Measurements from ENCODE around the gene STOML1.
"Not testable (repeated sequence)": the region's sequence is repeated elsewhere in the genome, so short reads cannot be mapped to it uniquely, and the experiment has no call there.

The STOML1 gene

GRCh38 chr15:73946046-73946721 lies 45.9 kb downstream of the STOML1 start:
- DNase-seq (ENCODE audit: low spot score) = no peak

GRCh38 chr15:73945130-73945508 lies 47.0 kb downstream of the STOML1 start:
- DNase-seq (ENCODE audit: low spot score) = no peak

GRCh38 chr15:73944161-73945129 lies 47.6 kb downstream of the STOML1 start:
- no peak for DNase-seq (ENCODE audit: low spot score)

DNA sequence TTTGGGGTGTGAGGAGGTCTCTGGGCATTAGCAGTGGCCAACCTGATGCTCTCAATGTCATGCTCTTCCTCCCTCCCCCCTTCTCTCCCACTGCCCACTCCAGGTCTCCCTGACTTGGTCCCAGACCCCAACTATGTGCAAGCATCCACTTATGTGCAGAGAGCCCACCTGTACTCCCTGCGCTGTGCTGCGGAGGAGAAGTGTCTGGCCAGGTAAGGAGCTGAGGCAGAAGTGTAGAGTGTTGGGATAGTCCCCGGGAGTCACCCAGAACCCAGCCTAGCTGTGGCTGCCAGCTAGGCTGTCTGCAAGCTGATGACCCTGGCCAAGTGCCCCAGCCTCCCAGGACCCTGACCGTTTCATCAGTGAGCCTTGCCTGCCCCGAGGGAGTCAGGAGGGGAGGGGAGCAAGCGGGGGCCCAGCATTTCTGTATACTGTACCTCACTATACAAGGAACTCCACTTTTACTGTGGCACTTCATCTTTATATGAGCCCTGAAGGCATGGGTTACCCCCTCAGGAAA lies 49.3 kb downstream of the STOML1 start:
- no peak for DNase-seq (ENCODE audit: low spot score)

- DNase-seq (ENCODE audit: low spot score) = peak; percentile 75
Measured at GRCh38 chr15:73941871-73942635, 50.0 kb downstream of the STOML1 start.

GRCh38 chr15:73941449-73941848 lies 50.6 kb downstream of the STOML1 start:
- no peak for DNase-seq (ENCODE audit: low spot score)

DNA sequence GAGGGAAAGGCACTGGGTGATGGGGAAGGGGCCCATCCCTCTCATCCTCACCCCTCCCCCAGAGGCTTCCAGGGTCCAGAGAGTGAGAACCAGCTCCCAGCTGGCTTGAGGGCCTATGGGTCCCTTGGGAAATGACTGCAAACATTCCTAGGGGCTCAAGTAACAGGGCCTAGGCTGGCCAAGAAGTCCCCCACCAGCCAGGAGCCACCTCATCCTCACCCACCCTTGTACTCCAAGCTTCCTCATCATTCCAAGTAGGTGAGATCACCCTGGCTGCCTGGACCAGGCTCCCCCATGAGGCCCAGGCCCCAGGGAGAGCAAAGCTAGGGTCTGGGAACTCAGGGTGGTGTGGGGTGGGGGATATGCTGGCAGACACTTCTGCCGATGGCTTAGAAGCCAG lies 51.1 kb downstream of the STOML1 start:
- DNase-seq (ENCODE audit: low spot score) = no peak

GRCh38 chr15:73940061-73940981 lies 51.8 kb downstream of the STOML1 start:
- DNase-seq (ENCODE audit: low spot score) = no peak

GRCh38 chr15:73939138-73939537 lies 53.0 kb downstream of the STOML1 start:
- no peak for DNase-seq (ENCODE audit: low spot score)

- DNase-seq (ENCODE audit: low spot score) = not testable (repeated sequence)
Measured at GRCh38 chr15:73938516-73938915, 53.6 kb downstream of the STOML1 start.

- no peak for DNase-seq (ENCODE audit: low spot score)
Measured at GRCh38 chr15:73937726-73938125, 54.4 kb downstream of the STOML1 start.

- DNase-seq (ENCODE audit: low spot score) = no peak
Measured at GRCh38 chr15:73937296-73937695, 54.8 kb downstream of the STOML1 start.

GRCh38 chr15:73936588-73937290 lies 55.4 kb downstream of the STOML1 start:
- DNase-seq (ENCODE audit: low spot score) = no peak

DNA sequence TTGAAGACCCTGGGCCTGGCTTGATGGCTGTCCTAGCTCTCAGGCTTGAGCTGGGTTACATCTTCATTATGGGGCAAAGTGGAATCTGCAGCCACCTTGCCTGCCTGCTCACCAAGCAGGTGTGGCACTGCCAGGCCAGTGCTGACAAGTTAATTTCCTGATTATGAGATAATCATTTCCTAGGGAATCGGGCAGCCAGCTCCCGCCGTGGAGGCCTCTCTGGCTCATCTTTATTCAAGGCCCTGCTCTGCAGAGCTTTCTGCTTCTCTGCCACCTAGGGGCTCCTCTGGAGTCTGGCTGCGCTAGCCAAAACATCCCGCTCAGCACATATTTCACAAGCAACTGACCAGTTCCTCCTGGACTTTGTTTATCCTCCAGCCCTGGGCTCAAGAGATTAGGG lies 55.9 kb downstream of the STOML1 start:
- peak; percentile 27 for DNase-seq (ENCODE audit: low spot score)

DNA sequence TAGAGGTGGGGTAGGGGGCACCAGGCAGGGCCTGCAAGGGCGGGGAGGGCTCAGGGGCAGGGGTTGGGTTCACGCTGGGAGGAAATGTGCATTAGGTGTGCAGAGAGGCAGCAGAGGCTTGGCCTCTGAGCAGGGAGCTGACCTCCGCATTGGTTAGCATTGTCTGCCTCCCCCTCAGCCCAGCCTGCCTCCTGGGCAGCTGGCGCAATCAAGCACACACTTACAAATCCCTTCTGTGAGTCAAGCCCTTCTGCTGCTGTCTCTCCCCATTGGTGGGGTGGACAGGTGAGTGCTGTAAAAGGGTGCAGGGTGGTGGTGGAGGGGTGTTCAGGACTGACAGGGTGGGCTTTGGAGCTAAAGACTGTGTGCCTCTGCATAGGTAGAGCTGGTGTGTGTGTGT lies 56.5 kb downstream of the STOML1 start:
- no peak for DNase-seq (ENCODE audit: low spot score)

DNA sequence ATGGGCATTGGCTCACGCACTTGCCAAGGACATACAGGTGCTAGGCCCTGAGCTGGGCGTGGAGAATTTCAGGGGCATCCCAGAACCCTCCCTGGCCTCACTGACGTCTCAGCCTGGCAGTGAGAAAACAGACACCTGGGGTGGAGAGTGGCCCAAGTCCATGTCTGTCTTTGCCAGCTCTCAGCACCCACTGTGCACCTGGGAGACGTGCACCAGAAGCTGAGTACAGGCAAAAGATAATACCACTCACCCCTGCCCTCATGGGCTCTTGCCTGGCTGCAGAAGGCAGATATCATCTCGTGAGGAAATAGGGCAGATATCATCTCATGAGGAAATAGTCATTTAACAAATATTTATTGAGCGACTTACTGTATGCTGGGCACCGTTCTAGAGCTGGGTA lies 57.8 kb downstream of the STOML1 start:
- no peak for DNase-seq (ENCODE audit: low spot score)

GRCh38 chr15:73932381-73933191 lies 59.5 kb downstream of the STOML1 start:
- DNase-seq (ENCODE audit: low spot score) = no peak

- no peak for DNase-seq (ENCODE audit: low spot score)
Measured at GRCh38 chr15:73931441-73931840, 60.7 kb downstream of the STOML1 start.

GRCh38 chr15:73930790-73931281 lies 61.3 kb downstream of the STOML1 start:
- DNase-seq (ENCODE audit: low spot score) = no peak

All from SW480 (cell line).